Heart left ventricle (tissue), 13 donors: ENCODE measurements around the gene FRS2.

Experiments
- POLR2A ChIP-seq, 2 donors: fragments of 450-650 bp; IDR thresholded peaks; one replicate each; pipeline ENCODE4 v1.6.1; 2017; ENCODE audit warnings: antibody characterized with exemption in 2 of 2, mild to moderate bottlenecking in 2 of 2, moderate library complexity in 2 of 2
- TF ChIP-seq, protein P1 (sequence below), 12 donors: fragments of 200-600 bp; sonication (generic) in 4 of 12; IDR thresholded peaks; one replicate each; pipeline versions ENCODE4 v1.5.0 to v1.8.0; 2018 to 2022; ENCODE audit warnings: antibody characterized with exemption in 12 of 12, mild to moderate bottlenecking in 5 of 12
- donor health status: ischemic (EF 13 %, LVEDD 7.1; RV severe dilation, severe dysfunction).
- donor health status: DM: no; HTN: yes; CAD: no.
- donor health status: DM: no; HTN: no; CAD: no.
- donor health status: ischemic (EF 25% LVEDD 6.9; RV normal size, moderate dysfunction).
- donor health status: ischemic (EF 25% LVEDD 5.7; RV mildly dilated, moderate dysfunction).
- donor health status: ischemic (EF 35%, LVEDD 5.7; RV mildly dilated, moderate dysfunction).
- donor health status: nonischemic (EF 11% LVEDD 7.7; RV severe dilation, severe dysfunction).
- donor health status: DM: yes; HTN: yes; CAD: no.
- donor health status: PGD.
- donor health status: ischemic (EF 29% LVEDD 5.4; RV normal size, mild dysfunction).
- donor health status: nonischemic (EF 23%, LVEDD 6.1; RV moderate dilation, normal function).

DNA sequence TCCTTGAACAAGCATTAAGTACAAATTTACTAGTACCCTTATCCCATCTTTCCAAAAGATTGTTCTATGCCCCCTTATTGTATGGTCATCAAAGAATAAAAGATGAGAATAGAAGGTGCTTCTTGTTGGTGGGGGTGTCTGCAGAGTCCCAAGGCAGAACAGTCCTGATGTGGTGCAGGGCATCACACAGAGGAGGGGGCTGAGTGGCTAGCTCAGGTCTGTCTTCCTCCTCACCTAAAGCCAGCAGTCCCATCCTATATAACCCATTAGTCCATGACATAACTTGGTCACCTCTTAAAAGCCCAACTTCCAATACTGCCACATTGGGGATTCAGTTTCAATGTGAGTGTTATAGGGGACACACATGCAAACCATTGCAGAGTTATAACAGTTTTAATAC, 130.6 kb downstream of the FRS2 start:
- TF ChIP-seq, protein P1, sequence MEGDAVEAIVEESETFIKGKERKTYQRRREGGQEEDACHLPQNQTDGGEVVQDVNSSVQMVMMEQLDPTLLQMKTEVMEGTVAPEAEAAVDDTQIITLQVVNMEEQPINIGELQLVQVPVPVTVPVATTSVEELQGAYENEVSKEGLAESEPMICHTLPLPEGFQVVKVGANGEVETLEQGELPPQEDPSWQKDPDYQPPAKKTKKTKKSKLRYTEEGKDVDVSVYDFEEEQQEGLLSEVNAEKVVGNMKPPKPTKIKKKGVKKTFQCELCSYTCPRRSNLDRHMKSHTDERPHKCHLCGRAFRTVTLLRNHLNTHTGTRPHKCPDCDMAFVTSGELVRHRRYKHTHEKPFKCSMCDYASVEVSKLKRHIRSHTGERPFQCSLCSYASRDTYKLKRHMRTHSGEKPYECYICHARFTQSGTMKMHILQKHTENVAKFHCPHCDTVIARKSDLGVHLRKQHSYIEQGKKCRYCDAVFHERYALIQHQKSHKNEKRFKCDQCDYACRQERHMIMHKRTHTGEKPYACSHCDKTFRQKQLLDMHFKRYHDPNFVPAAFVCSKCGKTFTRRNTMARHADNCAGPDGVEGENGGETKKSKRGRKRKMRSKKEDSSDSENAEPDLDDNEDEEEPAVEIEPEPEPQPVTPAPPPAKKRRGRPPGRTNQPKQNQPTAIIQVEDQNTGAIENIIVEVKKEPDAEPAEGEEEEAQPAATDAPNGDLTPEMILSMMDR (IDR thresholded peaks at IDR 0.05) = no peak
- no peak for TF ChIP-seq POLR2A (IDR thresholded peaks at IDR 0.05)
